Vagina (tissue), 2 donors: ENCODE data around the gene LRRC49.

Experiments used
- POLR2A ChIP-seq, 2 donors: fragments of 450-650 bp; IDR thresholded peaks; one replicate each; pipeline ENCODE4 v1.6.1; 2017; ENCODE audit warnings: antibody characterized with exemption in 2 of 2, mild to moderate bottlenecking in 2 of 2, moderate library complexity in 2 of 2
- POLR2AphosphoS5 ChIP-seq, 2 donors: sonication (generic); formaldehyde crosslinking; IDR thresholded peaks; one replicate each; pipeline ENCODE4 v1.9.0; 2017; ENCODE audit warnings: antibody characterized with exemption in 2 of 2, mild to moderate bottlenecking in 2 of 2, low read depth in 1 of 2; ENCODE audit not compliant: insufficient read depth in 1 of 2
- TF ChIP-seq, protein P1 (sequence below), 3 experiments: fragments of 450-650 bp in 2 of 3; fragments of 200-600 bp in 1 of 3; sonication (generic) in 1 of 3; IDR thresholded peaks; one replicate each; pipeline ENCODE4 v1.5.1; 2017 to 2019; ENCODE audit warnings: antibody characterized with exemption in 3 of 3, mild to moderate bottlenecking in 2 of 3, moderate library complexity in 2 of 3

GRCh38 chr15:70962084-70962483, 69.5 kb downstream of the LRRC49 start:
- TF ChIP-seq, protein P1, sequence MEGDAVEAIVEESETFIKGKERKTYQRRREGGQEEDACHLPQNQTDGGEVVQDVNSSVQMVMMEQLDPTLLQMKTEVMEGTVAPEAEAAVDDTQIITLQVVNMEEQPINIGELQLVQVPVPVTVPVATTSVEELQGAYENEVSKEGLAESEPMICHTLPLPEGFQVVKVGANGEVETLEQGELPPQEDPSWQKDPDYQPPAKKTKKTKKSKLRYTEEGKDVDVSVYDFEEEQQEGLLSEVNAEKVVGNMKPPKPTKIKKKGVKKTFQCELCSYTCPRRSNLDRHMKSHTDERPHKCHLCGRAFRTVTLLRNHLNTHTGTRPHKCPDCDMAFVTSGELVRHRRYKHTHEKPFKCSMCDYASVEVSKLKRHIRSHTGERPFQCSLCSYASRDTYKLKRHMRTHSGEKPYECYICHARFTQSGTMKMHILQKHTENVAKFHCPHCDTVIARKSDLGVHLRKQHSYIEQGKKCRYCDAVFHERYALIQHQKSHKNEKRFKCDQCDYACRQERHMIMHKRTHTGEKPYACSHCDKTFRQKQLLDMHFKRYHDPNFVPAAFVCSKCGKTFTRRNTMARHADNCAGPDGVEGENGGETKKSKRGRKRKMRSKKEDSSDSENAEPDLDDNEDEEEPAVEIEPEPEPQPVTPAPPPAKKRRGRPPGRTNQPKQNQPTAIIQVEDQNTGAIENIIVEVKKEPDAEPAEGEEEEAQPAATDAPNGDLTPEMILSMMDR (IDR thresholded peaks at IDR 0.05), result no peak
- TF ChIP-seq POLR2AphosphoS5 (IDR thresholded peaks at IDR 0.05; ENCODE audit: insufficient read depth in 1 of 2, low read depth in 1 of 2) (no peak), POLR2A (IDR thresholded peaks at IDR 0.05) (no peak)
